Loucy (cell line): Measurements from ENCODE around the gene CHL1.

Experiments
- H2AFZ ChIP-seq: fragments of 200-600 bp; sonication (generic); 2 replicates; pipeline ENCODE4 v1.6.0; 2016; ENCODE audit warnings: antibody characterized with exemption, mild to moderate bottlenecking, low read length, moderate library complexity
- H3F3A ChIP-seq: fragments of 200-600 bp; 2 replicates; pipeline ENCODE4 v1.6.0; 2016; ENCODE audit warnings: antibody characterized with exemption, low read depth, mild to moderate bottlenecking
- H3K27me3 ChIP-seq: fragments of 200-600 bp; sonication (generic); 2 replicates; pipeline ENCODE4 v1.6.1; 2014; ENCODE audit warnings: low read length, mild to moderate bottlenecking; ENCODE audit not compliant: insufficient read depth, poor library complexity, severe bottlenecking
- H3K36me3 ChIP-seq: fragments of 200-600 bp; sonication (generic); 2 replicates; pipeline ENCODE4 v1.6.1; 2016; ENCODE audit warnings: low read length; ENCODE audit not compliant: insufficient read depth
- H3K4me1 ChIP-seq: fragments of 200-600 bp; sonication (generic); 2 replicates; pipeline ENCODE4 v1.5.1; 2014; ENCODE audit warnings: low read length, mild to moderate bottlenecking; ENCODE audit not compliant: insufficient read depth, poor library complexity, severe bottlenecking
- H3K4me2 ChIP-seq: fragments of 200-600 bp; sonication (generic); 2 replicates; pipeline ENCODE4 v1.6.0; 2014; ENCODE audit warnings: antibody characterized with exemption, low read length, low read depth, mild to moderate bottlenecking; ENCODE audit not compliant: poor library complexity, severe bottlenecking
- H3K4me3 ChIP-seq: fragments of 200-600 bp; sonication (generic); 2 replicates; pipeline ENCODE4 v1.5.1; 2014; ENCODE audit warnings: low read length, mild to moderate bottlenecking, mixed read lengths; ENCODE audit not compliant: poor library complexity, severe bottlenecking
- H3K79me2 ChIP-seq: fragments of 200-600 bp; sonication (generic); 2 replicates; pipeline ENCODE4 v1.6.1; 2014; ENCODE audit warnings: low read length; ENCODE audit not compliant: insufficient read depth
- H3K9ac ChIP-seq: fragments of 200-600 bp; sonication (generic); 2 replicates; pipeline ENCODE4 v1.6.0; 2014; ENCODE audit warnings: mild to moderate bottlenecking, low read depth, low read length, moderate library complexity; ENCODE audit not compliant: poor library complexity, severe bottlenecking
- H3K9me2 ChIP-seq: fragments of 200-600 bp; sonication (generic); replicated peaks from 2 replicates; pipeline ENCODE4 v1.6.1; 2016; ENCODE audit warnings: low read depth, low read length, mixed read lengths
- H3K9me3 ChIP-seq: fragments of 200-600 bp; sonication (generic); 2 replicates; pipeline ENCODE4 v1.6.1; 2014; ENCODE audit warnings: mild to moderate bottlenecking, antibody characterized with exemption, low read length, low read depth; ENCODE audit not compliant: insufficient read depth
- H4K20me1 ChIP-seq: fragments of 200-600 bp; sonication (generic); 2 replicates; pipeline ENCODE4 v1.6.0; 2014; ENCODE audit warnings: antibody characterized with exemption, low read length, mild to moderate bottlenecking; ENCODE audit not compliant: insufficient read depth, poor library complexity, severe bottlenecking
- CTCF ChIP-seq: fragments of 200-600 bp; sonication (generic); conservative IDR thresholded peaks from 2 replicates; pipeline ENCODE4 v1.5.1; 2014; ENCODE audit warnings: mild to moderate bottlenecking, antibody characterized with exemption, low read length
- EZH2phosphoT487 ChIP-seq: fragments of 200-600 bp; IDR thresholded peaks from 2 replicates; pipeline ENCODE4 v1.6.1; 2018; ENCODE audit warnings: antibody characterized with exemption, mild to moderate bottlenecking, moderate library complexity, borderline replicate concordance

Gene CHL1

GRCh38 chr3:197828-198491 is 1.4 kb downstream of the CHL1 start:
- no peak overlapping the region for H3K9ac ChIP-seq
- no peak for TF ChIP-seq CTCF
- TF ChIP-seq EZH2phosphoT487, result no peak
- H3K4me1 ChIP-seq, result no peaks in the 10 kb centered on the region
- H3F3A ChIP-seq, result no peaks in the 10 kb centered on the region
- H3K9me3 ChIP-seq, result peaks cover 9% of the 10 kb centered on the region; the same call in 1 of the 2 replicates
- H3K4me2 ChIP-seq, result no peak overlapping the region
- H2AFZ ChIP-seq, result no peak overlapping the region
- no peaks in the 10 kb centered on the region for H3K36me3 ChIP-seq
- H3K79me2 ChIP-seq, result no peaks in the 10 kb centered on the region
- H3K27me3 ChIP-seq, result no peaks in the 10 kb centered on the region
- H3K4me3 ChIP-seq, result no peak overlapping the region
- H4K20me1 ChIP-seq, result no peaks in the 10 kb centered on the region
- no peaks in the 10 kb centered on the region for H3K9me2 ChIP-seq

- Histone ChIP-seq H3F3A (no peaks in the 10 kb centered on the region), H3K4me3 (no peak overlapping the region), H3K9me2 (no peaks in the 10 kb centered on the region), H3K9me3 (peaks cover 15% of the 10 kb centered on the region; the same call in 1 of the 2 replicates), H3K36me3 (no peaks in the 10 kb centered on the region), H2AFZ (no peak overlapping the region), H3K9ac (no peak overlapping the region), H3K27me3 (no peaks in the 10 kb centered on the region), H4K20me1 (no peaks in the 10 kb centered on the region), H3K4me2 (no peak overlapping the region), H3K4me1 (no peaks in the 10 kb centered on the region), H3K79me2 (no peaks in the 10 kb centered on the region)
- no peak for TF ChIP-seq EZH2phosphoT487
- no peak for TF ChIP-seq CTCF
Measured at GRCh38 chr3:199835-200234, 3.3 kb downstream of the CHL1 start.

- Histone ChIP-seq H3K27me3 (no peaks in the 10 kb centered on the region), H3K9ac (no peak overlapping the region), H3K79me2 (no peaks in the 10 kb centered on the region), H2AFZ (no peak overlapping the region), H3K36me3 (no peaks in the 10 kb centered on the region), H3K9me3 (peaks cover 12% of the 10 kb centered on the region; the same call in 1 of the 2 replicates), H3K9me2 (no peaks in the 10 kb centered on the region), H4K20me1 (no peaks in the 10 kb centered on the region), H3K4me2 (no peak overlapping the region), H3K4me3 (no peak overlapping the region), H3F3A (no peaks in the 10 kb centered on the region), H3K4me1 (no peaks in the 10 kb centered on the region)
- TF ChIP-seq EZH2phosphoT487 (no peak), CTCF (no peak)
Measured at GRCh38 chr3:200758-201325, 4.3 kb downstream of the CHL1 start.
